Stimulated activated CD4-positive, alpha-beta T cell treated with anti-CD3 and anti-CD28 coated beads, Interleukin-4, amount 100 ng/mL, for 4 hours (primary cell): Measurements from ENCODE around the gene ADRA2C.

ENCODE experiments used
- DNase-seq, 2 experiments: peaks; one replicate each; pipeline ENCODE4 v3.0.0-alpha.2; 2020

Gene ADRA2C

DNA sequence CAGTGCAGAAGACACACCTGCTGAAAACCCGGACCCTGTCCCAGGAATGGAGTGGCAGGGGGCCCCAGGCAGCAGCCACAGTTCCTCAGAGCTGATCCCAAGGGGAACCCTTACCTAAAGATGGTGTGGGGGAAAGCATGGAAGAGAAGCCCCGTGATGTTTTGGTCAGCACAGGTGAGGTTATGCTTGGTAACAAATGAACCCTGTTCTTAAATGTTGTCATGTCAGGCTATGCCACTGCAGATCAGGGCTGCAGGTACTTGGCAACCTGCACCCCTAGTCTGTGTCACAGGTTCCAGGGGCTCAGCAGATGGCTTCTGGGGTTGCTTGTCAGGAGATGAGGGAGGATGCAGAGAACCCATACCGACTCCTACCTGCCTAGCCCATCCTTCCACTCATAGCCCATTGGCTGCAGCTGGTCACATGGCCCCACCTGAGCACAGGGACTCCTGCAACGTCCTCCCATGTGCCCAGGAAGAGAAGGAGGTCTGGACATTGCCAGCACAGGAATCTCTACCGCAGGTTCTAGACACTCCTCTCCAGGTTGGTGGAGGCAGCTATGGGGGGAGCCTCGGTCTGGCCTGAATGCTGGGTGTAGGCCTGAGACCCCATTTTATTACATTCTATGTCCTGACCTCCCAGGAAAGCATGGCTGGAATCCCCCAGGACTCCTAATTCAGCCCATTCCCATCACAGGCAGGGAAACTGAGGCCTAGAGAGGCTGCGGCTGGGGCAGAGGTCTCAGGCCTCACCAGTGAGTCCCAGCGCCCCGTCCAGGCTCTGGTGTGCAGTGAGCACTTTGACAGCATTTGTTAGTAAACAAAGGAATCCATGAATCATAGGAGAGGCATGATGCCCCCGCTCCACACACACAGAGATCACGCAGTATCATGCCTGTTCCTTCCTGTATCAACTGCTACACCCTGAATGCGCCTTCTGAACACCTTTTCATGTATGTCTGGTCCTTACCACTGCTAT lies 51.1 kb downstream of the ADRA2C start:
- DNase-seq = no peak
